Keratinocyte (primary cell): ENCODE data around the gene MED23.

ENCODE experiments used
- CTCF ChIP-seq, 3 experiments: IDR thresholded peaks in 1 of 3; conservative IDR thresholded peaks in 1 of 3; optimal IDR thresholded peaks in 1 of 3; 2 replicates in 2 of 3; 3 replicates in 1 of 3; pipeline versions ENCODE3 to v1.5.1; 2011; ENCODE audit warnings: low read length in 3 of 3, mild to moderate bottlenecking in 3 of 3, moderate library complexity in 2 of 3, control low read depth in 1 of 3, inconsistent platforms in 1 of 3; ENCODE audit not compliant: insufficient read depth in 2 of 3; ENCODE audit errors: extremely low read depth in 1 of 3
- EZH2 ChIP-seq: IDR thresholded peaks from one replicate; pipeline ENCODE4 v1.6.1; 2012; ENCODE audit warnings: inconsistent platforms, mild to moderate bottlenecking, low read length, moderate library complexity

GRCh38 chr6:131600716-131601115, 27.3 kb downstream of the MED23 start:
- TF ChIP-seq CTCF (optimal IDR thresholded peaks at IDR 0.05 in 1 of 3, IDR thresholded peaks at IDR 0.05 in 1 of 3, conservative IDR thresholded peaks at IDR 0.05 in 1 of 3; ENCODE audit: extremely low read depth in 1 of 3, insufficient read depth in 2 of 3, low read length in 3 of 3) (no peak), EZH2 (no peak)
